Urothelium cell line (cell line): ENCODE results near the gene TIMP4.

ENCODE experiments used
- DNase-seq: peaks from one replicate; pipeline ENCODE4 v3.0.0; 2011; ENCODE audit warnings: low spot score, mixed read lengths
- FAIRE-seq: peaks from 2 replicates; lab custom pipeline; 2011; peaks lifted over from hg19 to GRCh38; lab: Jason Lieb, UNC

The TIMP4 gene

GRCh38 chr3:12107071-12107713 is 51.5 kb downstream of the TIMP4 start:
- DNase-seq = no peak

More at GRCh38 chr3:12107071-12107713, 51.5 kb downstream of the TIMP4 start:
- no peak for FAIRE-seq
